Inflammatory macrophage (primary cell): ENCODE measurements around the gene AASDHPPT.

ENCODE experiments used
- DNase-seq, 2 donors: peaks; one replicate each; pipeline ENCODE4 v3.0.0-alpha.2; 2020 to 2022

The AASDHPPT gene

GRCh38 chr11:106086850-106087249 is 9.4 kb downstream of the AASDHPPT start:
- no peak for DNase-seq

GRCh38 chr11:106087815-106088435 is 10.5 kb downstream of the AASDHPPT start:
- DNase-seq: peak; percentile 55 to 56

- no peak for DNase-seq
These were observed 11.4 kb downstream of the AASDHPPT start for GRCh38 chr11:106088896-106089295.

- DNase-seq: no peak
These were observed 14.1 kb downstream of the AASDHPPT start for GRCh38 chr11:106091480-106092123.

- no peak for DNase-seq
These were observed 15.0 kb downstream of the AASDHPPT start for GRCh38 chr11:106092446-106092845.

GRCh38 chr11:106098893-106099553 is 21.6 kb downstream of the AASDHPPT start:
- no peak for DNase-seq

GRCh38 chr11:106101370-106101769 is 23.9 kb downstream of the AASDHPPT start:
- DNase-seq: no peak

- DNase-seq: no peak
These were observed 24.4 kb downstream of the AASDHPPT start for GRCh38 chr11:106101819-106102218.

GRCh38 chr11:106105986-106106385 is 28.5 kb downstream of the AASDHPPT start:
- DNase-seq: no peak

- DNase-seq: no peak
These were observed 44.3 kb downstream of the AASDHPPT start for GRCh38 chr11:106121570-106122320.

GRCh38 chr11:106127604-106128003 is 50.1 kb downstream of the AASDHPPT start:
- no peak for DNase-seq

- DNase-seq: no peak
These were observed 51.3 kb downstream of the AASDHPPT start for GRCh38 chr11:106128740-106129139.

- DNase-seq: no peak
These were observed 54.5 kb downstream of the AASDHPPT start for GRCh38 chr11:106131998-106132397.

- no peak for DNase-seq
These were observed 55.3 kb downstream of the AASDHPPT start for GRCh38 chr11:106132582-106133354.

GRCh38 chr11:106133529-106133928 is 56.1 kb downstream of the AASDHPPT start:
- no peak for DNase-seq

- DNase-seq: no peak
These were observed 59.6 kb downstream of the AASDHPPT start for GRCh38 chr11:106137061-106137460.

- DNase-seq: no peak
These were observed 60.3 kb downstream of the AASDHPPT start for GRCh38 chr11:106137758-106138157.
